K562 (cell line): ENCODE data around the gene DHX40. TPM values are rescaled to one million over a fixed set of nuclear protein-coding genes. Genes with fewer than 3 reads are reported as not detected.
A peak's percentile ranks its signal among the peaks of the same experiment; 100 is the strongest.

ENCODE experiments used
- ATAC-seq: fragments of 200-7000 bp; cut with Tn5 transposase; 3 replicates; pipeline ENCODE4 v1.9.1; 2020; ENCODE audit warnings: moderate library complexity
- BruUV-seq: library from RNA; stranded (reverse); fragments of 400-500 nt; replicated peaks from 2 replicates; lab custom pipeline; 2021; lab: Mats Ljungman, UMichigan
- CTCF ChIA-PET: fragments of 300-600 bp; formaldehyde crosslinking; extraction: SDS; loops from one replicate; lab custom pipeline; 2021; ENCODE audit warnings: low intra/inter-chr PET ratio; lab: Yijun Ruan, JAX
- POLR2A ChIA-PET: fragments of 300-600, 350-650 bp; sonication (Branson Sonifier 250); formaldehyde crosslinking; extraction: SDS; loops from one replicate; lab custom pipeline; 2021; ENCODE audit warnings: antibody characterized with exemption, inconsistent platforms; lab: Yijun Ruan, JAX
- DNase-seq, 4 experiments: peaks; one replicate each; pipeline versions ENCODE4 v3.0.0 to v3.0.0-alpha.2; 2011 to 2018; ENCODE audit warnings: low spot score in 3 of 4, mixed read lengths in 3 of 4; ENCODE audit errors: extremely low read depth in 1 of 4
- FAIRE-seq: peaks from 2 replicates; lab custom pipeline; 2011; peaks lifted over from hg19 to GRCh38; lab: Jason Lieb, UNC
- H2AFZ ChIP-seq: 2 replicates; pipeline ENCODE4 v1.6.0; 2011; ENCODE audit warnings: low read depth, low read length, control low read depth, inconsistent platforms
- H3K27ac ChIP-seq: fragments of 200-600 bp; 3 replicates; pipeline ENCODE4 v1.8.0; 2011; ENCODE audit warnings: low read depth, mild to moderate bottlenecking, control low read depth, inconsistent platforms, low read length, moderate library complexity, mixed read lengths; ENCODE audit errors: extremely low read depth
- H3K27me3 ChIP-seq, 2 experiments: fragments of 300-600 bp in 1 of 2; 2 replicates in 1 of 2; 3 replicates in 1 of 2; pipeline versions ENCODE4 v1.6.0 to v1.8.0; 2011; ENCODE audit warnings: inconsistent platforms in 2 of 2, low read length in 2 of 2, mild to moderate bottlenecking in 1 of 2, mixed read lengths in 1 of 2, moderate library complexity in 1 of 2; ENCODE audit not compliant: control insufficient read depth in 2 of 2, insufficient read depth in 2 of 2
- H3K36me3 ChIP-seq: fragments of 300-600 bp; 3 replicates; pipeline ENCODE4 v1.8.0; 2011; ENCODE audit warnings: mild to moderate bottlenecking, low read length, inconsistent platforms; ENCODE audit not compliant: control insufficient read depth, insufficient read depth
- H3K4me1 ChIP-seq, 2 experiments: fragments of 200-600 bp in 1 of 2; replicated peaks in 1 of 2; 2 replicates in 1 of 2; 3 replicates in 1 of 2; pipeline versions ENCODE4 v1.5.1 to v1.8.0; 2011; ENCODE audit warnings: inconsistent platforms in 2 of 2, low read length in 2 of 2, mild to moderate bottlenecking in 1 of 2, mixed read lengths in 1 of 2, moderate library complexity in 1 of 2; ENCODE audit not compliant: control insufficient read depth in 2 of 2, insufficient read depth in 2 of 2
- H3K4me2 ChIP-seq: 2 replicates; pipeline ENCODE4 v1.6.1; 2011; ENCODE audit warnings: low read length, control low read depth, inconsistent platforms, mixed read lengths; ENCODE audit not compliant: insufficient read depth
- H3K4me3 ChIP-seq: fragments of 200-600 bp; sonication (generic), shearing (Covaris generic); 2 replicates; pipeline ENCODE4 v1.5.1; 2016; ENCODE audit warnings: control low read depth, inconsistent platforms
- H3K79me2 ChIP-seq: fragments of 200-600 bp; 3 replicates; pipeline ENCODE4 v1.8.0; 2011; ENCODE audit warnings: low read length, inconsistent platforms; ENCODE audit not compliant: control insufficient read depth, insufficient read depth
- H3K9ac ChIP-seq, 2 experiments: 2 replicates each; pipeline versions ENCODE4 v1.6.0 to v1.6.1; 2011; ENCODE audit warnings: low read depth in 2 of 2, low read length in 2 of 2, control low read depth in 1 of 2, inconsistent platforms in 1 of 2, mild to moderate bottlenecking in 1 of 2, mixed read lengths in 1 of 2; ENCODE audit not compliant: insufficient read depth in 1 of 2
- H3K9me1 ChIP-seq: one replicate; pipeline ENCODE4 v1.6.0; 2011; ENCODE audit warnings: inconsistent platforms, mild to moderate bottlenecking, low read length, moderate library complexity; ENCODE audit not compliant: control insufficient read depth, insufficient read depth
- H3K9me3 ChIP-seq: replicated peaks from 2 replicates; pipeline ENCODE4 v1.5.1; 2011; ENCODE audit warnings: low read depth, low read length, inconsistent platforms; ENCODE audit not compliant: control insufficient read depth, insufficient read depth
- H4K20me1 ChIP-seq: replicated peaks from 2 replicates; pipeline ENCODE4 v1.6.1; 2011; ENCODE audit warnings: low read length, inconsistent platforms, mixed read lengths; ENCODE audit not compliant: control insufficient read depth, insufficient read depth
- ADNP ChIP-seq: fragments of 200-800 bp; sonication (Bioruptor generic); IDR thresholded peaks from 2 replicates; pipeline ENCODE4 v1.6.1; 2016; ENCODE audit warnings: missing genetic modification characterization, missing compliant biosample characterization
- FOSL1 ChIP-seq: fragments of 200-800 bp; sonication (Bioruptor generic); conservative IDR thresholded peaks from 2 replicates; pipeline ENCODE4 v1.6.1; 2016; ENCODE audit warnings: missing genetic modification characterization, missing compliant biosample characterization
- MNT ChIP-seq, 2 experiments: fragments of 450-650 bp; conservative IDR thresholded peaks; 2 replicates each; pipeline ENCODE4 v1.6.1; 2017; ENCODE audit warnings: mild to moderate bottlenecking in 2 of 2, moderate library complexity in 2 of 2
- MTA1 ChIP-seq: fragments of 450-650 bp; IDR thresholded peaks from 2 replicates; pipeline ENCODE4 v1.6.1; 2017; ENCODE audit warnings: borderline replicate concordance
- PYGO2 ChIP-seq: fragments of 450-650 bp; IDR thresholded peaks from 2 replicates; pipeline ENCODE4 v1.6.1; 2016; ENCODE audit warnings: mild to moderate bottlenecking, missing genetic modification characterization, moderate library complexity, missing compliant biosample characterization
- RBM22 ChIP-seq: fragments of 200-400 bp; formaldehyde crosslinking; IDR thresholded peaks from 2 replicates; pipeline ENCODE4 v1.6.1; 2018; ENCODE audit warnings: low read length, low read depth; ENCODE audit not compliant: poor library complexity, severe bottlenecking
- RERE ChIP-seq: sonication (generic); formaldehyde crosslinking; IDR thresholded peaks from 2 replicates; pipeline ENCODE4 v1.8.0; 2023; ENCODE audit warnings: missing genetic modification reagents, mild to moderate bottlenecking, borderline replicate concordance
- TARDBP ChIP-seq: fragments of 450-650 bp; IDR thresholded peaks from 2 replicates; pipeline ENCODE4 v1.6.1; 2016
- TBP ChIP-seq: optimal IDR thresholded peaks from 2 replicates; pipeline ENCODE3; 2011; ENCODE audit warnings: low read depth, low read length, improper control_type of control experiment
- ZEB2 ChIP-seq: fragments of 450-650 bp; IDR thresholded peaks from 2 replicates; pipeline ENCODE4 v1.6.1; 2016
- ZNF311 ChIP-seq: fragments of 250-450 bp; sonication (Bioruptor Pico); IDR thresholded peaks from 2 replicates; pipeline ENCODE4 v1.4.0; 2020; ENCODE audit warnings: mild to moderate bottlenecking, moderate library complexity
- ZNF589 ChIP-seq: fragments of 200-800 bp; sonication (Bioruptor generic); IDR thresholded peaks from 2 replicates; pipeline ENCODE4 v1.6.1; 2016; ENCODE audit warnings: low read depth, missing genetic modification characterization, missing compliant biosample characterization
- ZSCAN32 ChIP-seq: fragments of 450-650 bp; formaldehyde crosslinking; IDR thresholded peaks from 2 replicates; pipeline ENCODE4 v1.4.0; 2020; ENCODE audit warnings: mild to moderate bottlenecking, moderate library complexity
- WGBS: fragments of 100-300 bp; shearing (Covaris generic); methylation state at CpG from one replicate; pipeline ENCODE4 v1.1.6; 2016; ENCODE audit warnings: low coverage, mixed read lengths; ENCODE audit not compliant: insufficient coverage; ENCODE audit errors: missing lambda C conversion rate; 5-methylcytosine and 5-hydroxymethylcytosine counted together
- in situ Hi-C: fragments of 300-500 bp; cut with MboI; formaldehyde crosslinking; loops from 4 replicates; pipeline ENCODE4 v1.15.0; 2018; ENCODE audit warnings: inconsistent platforms, mixed read lengths
- intact Hi-C: fragments of 100-400 bp; cut with micrococcal nuclease; formaldehyde crosslinking; loops from 2 replicates; pipeline ENCODE4 v1.14.2; 2022
- polyA plus RNA-seq, 8 experiments: library from polyadenylated mRNA; depleted of rRNA in 4 of 8; stranded (reverse) in 5 of 8; unstranded in 3 of 8; fragments of >200 nt; fragmentation: Nextera tagmentation in 2 of 8; fragmentation: Illumina TruSeq in 1 of 8; extraction: Ambion mirVana in 2 of 8; extraction: Trizol in 1 of 8; gene quantifications; 2 replicates each; pipeline versions ENCODE4 v1.2.1 to v1.2.3, GENCODE V29; 2011 to 2014; ENCODE audit warnings: inconsistent platforms in 1 of 8, missing spikeins in 1 of 8
- total RNA-seq, 7 experiments: library from RNA; depleted of rRNA in 6 of 7; stranded (reverse); fragments of >200 nt in 6 of 7; fragmentation: Illumina TruSeq in 2 of 7; extraction: Trizol in 2 of 7; gene quantifications; 2 replicates each; pipeline versions ENCODE4 v1.2.1 to v1.2.3, GENCODE V29; 2011 to 2021; ENCODE audit warnings: low replicate concordance in 1 of 7

The DHX40 gene
- total and polyA plus RNA-seq, 9 of the 15 experiments (the other 6 are each of a cell fraction or from before 2014, with no cell fraction given) = 7.2 to 38.6 (median 18.7) TPM

- no peak for TF ChIP-seq TARDBP
- TF ChIP-seq TBP = peak; percentile 62
- TF ChIP-seq RBM22 = no peak
- peak; percentile 59; the same call in 1 of the 2 replicates for TF ChIP-seq PYGO2 (tag)
These were observed 51.0 kb downstream of the DHX40 start (continued) for GRCh38 chr17:59616253-59616920.

- Histone ChIP-seq H3K27me3 (no peaks in the 10 kb centered on the region), H3K36me3 (peaks cover 12% of the 10 kb centered on the region; the same call in 2 of the 3 replicates), H3K4me1 (peaks cover 5 to 12% of the 10 kb centered on the region in 2 experiments; a peak in 4 of 5 replicates), H3K27ac (peak overlapping the region; percentile 98), H2AFZ (peak overlapping the region; percentile 71), H3K9me1 (no peaks in the 10 kb centered on the region), H4K20me1 (peaks cover 10% of the 10 kb centered on the region), H3K4me2 (peak overlapping the region; percentile 92), H3K9ac (peak overlapping the region in 1 of 2 experiments; percentile 96; a peak in 2 of 4 replicates), H3K79me2 (peaks cover 47% of the 10 kb centered on the region), H3K9me3 (no peaks in the 10 kb centered on the region), H3K4me3 (peak overlapping the region; percentile 97; the same call in 1 of the 2 replicates)
- BruUV-seq = no TSS peak
- in situ Hi-C loops (no loop called here), intact Hi-C loops (no loop called here)
- WGBS = 7% methylated on average over 1 of the region's 1 CpG
- no peak for ATAC-seq
- FAIRE-seq = no peak
- CTCF ChIA-PET = no interaction called here
- POLR2A ChIA-PET = interaction anchor here (1.0 to 1.2 kb wide), 2 partner anchors 9 to 109 kb away, joined by 3 to 4 read pairs; no protein-coding TSS in a partner anchor
- DNase-seq = peak in 1 of 4 experiments; percentile 34
- TF ChIP-seq RERE (CRISPR knock-in tag) (no peak), ZNF311 (CRISPR knock-in tag) (0 out of 2 replicates have a peak, but pooled peaks have one; percentile 36), ZNF589 (peak; percentile 68; the same call in 1 of the 2 replicates), MTA1 (no peak), ZEB2 (no peak), FOSL1 (tag) (peak; percentile 33; the same call in 1 of the 2 replicates), ADNP (tag) (no peak), ZSCAN32 (CRISPR knock-in tag) (no peak), MNT (conservative IDR thresholded peaks at IDR 0.05) (0 out of 4 replicates have a peak, but pooled peaks of 1 of the 2 experiments have one; percentile 3)
These were observed 51.8 kb downstream of the DHX40 start for GRCh38 chr17:59617156-59617732.
